ENCODE results near the gene PTGES.

PTGES gene

GRCh38 chr9:129720181-129720864, 32.5 kb downstream of the PTGES start:
- H3K4me1 ChIP-seq (ENCODE audit: control insufficient read depth in 1 of 2, insufficient read depth in 2 of 2, low read length in 2 of 2), result no peaks in the 10 kb centered on the region
- H3K27ac ChIP-seq (ENCODE audit: low read depth, low read length), result no peak overlapping the region
- H3K9ac ChIP-seq (ENCODE audit: low read depth in 1 of 2, low read length in 2 of 2), result no peak overlapping the region
- no peaks in the 10 kb centered on the region for H3K9me3 ChIP-seq (ENCODE audit: control insufficient read depth in 1 of 2, low read length in 2 of 2)
- no peaks in the 10 kb centered on the region for H3K27me3 ChIP-seq (ENCODE audit: control insufficient read depth in 1 of 2, insufficient read depth in 2 of 2, low read length in 2 of 2)
- no peak overlapping the region for H3K4me3 ChIP-seq (ENCODE audit: low read depth in 1 of 2, low read length in 2 of 2)
- H3K36me3 ChIP-seq (ENCODE audit: control insufficient read depth in 1 of 2, insufficient read depth in 2 of 2, low read length in 2 of 2), result no peaks in the 10 kb centered on the region

DNA sequence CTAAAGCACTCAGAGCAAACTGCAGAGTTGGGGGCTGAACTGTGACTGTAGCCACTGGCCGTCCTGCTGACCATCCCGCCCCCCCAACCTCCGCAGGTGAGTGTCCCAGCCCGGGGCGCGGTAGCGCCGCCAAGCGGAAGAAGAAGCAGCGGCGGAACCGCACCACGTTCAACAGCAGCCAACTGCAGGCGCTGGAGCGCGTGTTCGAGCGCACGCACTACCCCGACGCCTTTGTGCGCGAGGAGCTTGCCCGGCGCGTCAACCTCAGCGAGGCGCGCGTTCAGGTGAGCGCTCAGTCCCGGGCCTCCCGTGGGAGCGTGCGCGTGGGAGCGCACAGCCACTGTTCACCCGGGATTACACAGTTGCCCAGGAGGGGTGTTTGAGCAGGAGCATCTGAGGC, 33.7 kb downstream of the PTGES start:
- Histone ChIP-seq H3K36me3 (ENCODE audit: control insufficient read depth in 1 of 2, insufficient read depth in 2 of 2, low read length in 2 of 2) (no peaks in the 10 kb centered on the region), H3K27ac (ENCODE audit: low read depth, low read length) (no peak overlapping the region), H3K4me1 (ENCODE audit: control insufficient read depth in 1 of 2, insufficient read depth in 2 of 2, low read length in 2 of 2) (no peaks in the 10 kb centered on the region), H3K4me3 (ENCODE audit: low read depth in 1 of 2, low read length in 2 of 2) (no peak overlapping the region), H3K27me3 (ENCODE audit: control insufficient read depth in 1 of 2, insufficient read depth in 2 of 2, low read length in 2 of 2) (no peaks in the 10 kb centered on the region), H3K9me3 (ENCODE audit: control insufficient read depth in 1 of 2, low read length in 2 of 2) (no peaks in the 10 kb centered on the region), H3K9ac (ENCODE audit: low read depth in 1 of 2, low read length in 2 of 2) (no peak overlapping the region)

DNA sequence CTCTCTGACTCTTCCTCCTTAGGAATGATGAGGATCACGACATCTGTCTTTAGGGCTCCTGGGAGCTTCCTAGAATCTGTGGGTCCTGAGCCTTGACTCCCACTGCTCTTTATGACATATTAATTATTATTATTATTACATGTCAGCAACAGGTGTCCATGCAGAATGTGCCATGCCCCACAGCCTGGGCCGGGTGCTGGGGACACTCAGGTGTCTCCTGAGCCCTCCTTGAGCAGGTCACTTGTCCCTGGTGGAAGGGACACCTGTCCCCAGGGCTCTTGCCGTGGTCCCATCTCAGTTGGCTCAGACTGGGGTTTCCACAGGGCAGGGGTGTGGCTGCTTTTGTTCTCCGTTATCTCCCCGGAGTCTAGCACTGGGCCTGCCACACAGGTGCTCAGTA, 34.2 kb downstream of the PTGES start:
- no peaks in the 10 kb centered on the region for H3K9me3 ChIP-seq (ENCODE audit: control insufficient read depth in 1 of 2, low read length in 2 of 2)
- H3K36me3 ChIP-seq (ENCODE audit: control insufficient read depth in 1 of 2, insufficient read depth in 2 of 2, low read length in 2 of 2), result no peaks in the 10 kb centered on the region
- no peaks in the 10 kb centered on the region for H3K4me1 ChIP-seq (ENCODE audit: control insufficient read depth in 1 of 2, insufficient read depth in 2 of 2, low read length in 2 of 2)
- no peak overlapping the region for H3K9ac ChIP-seq (ENCODE audit: low read depth in 1 of 2, low read length in 2 of 2)
- no peak overlapping the region for H3K4me3 ChIP-seq (ENCODE audit: low read depth in 1 of 2, low read length in 2 of 2)
- no peak overlapping the region for H3K27ac ChIP-seq (ENCODE audit: low read depth, low read length)
- H3K27me3 ChIP-seq (ENCODE audit: control insufficient read depth in 1 of 2, insufficient read depth in 2 of 2, low read length in 2 of 2), result no peaks in the 10 kb centered on the region

- Histone ChIP-seq H3K4me1 (ENCODE audit: control insufficient read depth in 1 of 2, insufficient read depth in 2 of 2, low read length in 2 of 2) (no peaks in the 10 kb centered on the region), H3K27me3 (ENCODE audit: control insufficient read depth in 1 of 2, insufficient read depth in 2 of 2, low read length in 2 of 2) (peaks cover 0 to 4% of the 10 kb centered on the region in 2 donors), H3K4me3 (ENCODE audit: low read depth in 1 of 2, low read length in 2 of 2) (no peak overlapping the region), H3K36me3 (ENCODE audit: control insufficient read depth in 1 of 2, insufficient read depth in 2 of 2, low read length in 2 of 2) (no peaks in the 10 kb centered on the region), H3K9me3 (ENCODE audit: control insufficient read depth in 1 of 2, low read length in 2 of 2) (no peaks in the 10 kb centered on the region), H3K27ac (ENCODE audit: low read depth, low read length) (no peak overlapping the region), H3K9ac (ENCODE audit: low read depth in 1 of 2, low read length in 2 of 2) (no peak overlapping the region)
Observed at GRCh38 chr9:129717991-129718390, 34.9 kb downstream of the PTGES start.

GRCh38 chr9:129716091-129716490, 36.8 kb downstream of the PTGES start:
- peaks cover 0 to 4% of the 10 kb centered on the region in 2 donors for H3K4me1 ChIP-seq (ENCODE audit: control insufficient read depth in 1 of 2, insufficient read depth in 2 of 2, low read length in 2 of 2)
- no peaks in the 10 kb centered on the region for H3K9me3 ChIP-seq (ENCODE audit: control insufficient read depth in 1 of 2, low read length in 2 of 2)
- no peak overlapping the region for H3K27ac ChIP-seq (ENCODE audit: low read depth, low read length)
- no peak overlapping the region for H3K4me3 ChIP-seq (ENCODE audit: low read depth in 1 of 2, low read length in 2 of 2)
- H3K27me3 ChIP-seq (ENCODE audit: control insufficient read depth in 1 of 2, insufficient read depth in 2 of 2, low read length in 2 of 2), result peaks cover 0 to 6% of the 10 kb centered on the region in 2 donors
- no peaks in the 10 kb centered on the region for H3K36me3 ChIP-seq (ENCODE audit: control insufficient read depth in 1 of 2, insufficient read depth in 2 of 2, low read length in 2 of 2)
- no peak overlapping the region for H3K9ac ChIP-seq (ENCODE audit: low read depth in 1 of 2, low read length in 2 of 2)

- Histone ChIP-seq H3K4me3 (ENCODE audit: low read depth in 1 of 2, low read length in 2 of 2) (no peak overlapping the region), H3K9ac (ENCODE audit: low read depth in 1 of 2, low read length in 2 of 2) (no peak overlapping the region), H3K27ac (ENCODE audit: low read depth, low read length) (no peak overlapping the region), H3K27me3 (ENCODE audit: control insufficient read depth in 1 of 2, insufficient read depth in 2 of 2, low read length in 2 of 2) (peaks cover 0 to 6% of the 10 kb centered on the region in 2 donors), H3K9me3 (ENCODE audit: control insufficient read depth in 1 of 2, low read length in 2 of 2) (no peaks in the 10 kb centered on the region), H3K36me3 (ENCODE audit: control insufficient read depth in 1 of 2, insufficient read depth in 2 of 2, low read length in 2 of 2) (no peaks in the 10 kb centered on the region), H3K4me1 (ENCODE audit: control insufficient read depth in 1 of 2, insufficient read depth in 2 of 2, low read length in 2 of 2) (peaks cover 0 to 4% of the 10 kb centered on the region in 2 donors)
Observed at GRCh38 chr9:129714511-129715061, 38.3 kb downstream of the PTGES start.

- Histone ChIP-seq H3K27me3 (ENCODE audit: control insufficient read depth in 1 of 2, insufficient read depth in 2 of 2, low read length in 2 of 2) (peaks cover 0 to 6% of the 10 kb centered on the region in 2 donors), H3K4me1 (ENCODE audit: control insufficient read depth in 1 of 2, insufficient read depth in 2 of 2, low read length in 2 of 2) (peaks cover 0 to 4% of the 10 kb centered on the region in 2 donors), H3K27ac (ENCODE audit: low read depth, low read length) (no peak overlapping the region), H3K9me3 (ENCODE audit: control insufficient read depth in 1 of 2, low read length in 2 of 2) (no peaks in the 10 kb centered on the region), H3K4me3 (ENCODE audit: low read depth in 1 of 2, low read length in 2 of 2) (no peak overlapping the region), H3K36me3 (ENCODE audit: control insufficient read depth in 1 of 2, insufficient read depth in 2 of 2, low read length in 2 of 2) (no peaks in the 10 kb centered on the region), H3K9ac (ENCODE audit: low read depth in 1 of 2, low read length in 2 of 2) (no peak overlapping the region)
Observed at GRCh38 chr9:129713402-129713679, 39.5 kb downstream of the PTGES start.

- Histone ChIP-seq H3K27ac (ENCODE audit: low read depth, low read length) (no peak overlapping the region), H3K4me1 (ENCODE audit: control insufficient read depth in 1 of 2, insufficient read depth in 2 of 2, low read length in 2 of 2) (peaks cover 0 to 4% of the 10 kb centered on the region in 2 donors), H3K36me3 (ENCODE audit: control insufficient read depth in 1 of 2, insufficient read depth in 2 of 2, low read length in 2 of 2) (no peaks in the 10 kb centered on the region), H3K9ac (ENCODE audit: low read depth in 1 of 2, low read length in 2 of 2) (no peak overlapping the region), H3K9me3 (ENCODE audit: control insufficient read depth in 1 of 2, low read length in 2 of 2) (no peaks in the 10 kb centered on the region), H3K27me3 (ENCODE audit: control insufficient read depth in 1 of 2, insufficient read depth in 2 of 2, low read length in 2 of 2) (peaks cover 0 to 6% of the 10 kb centered on the region in 2 donors), H3K4me3 (ENCODE audit: low read depth in 1 of 2, low read length in 2 of 2) (no peak overlapping the region)
Observed at GRCh38 chr9:129712634-129713401, 40.0 kb downstream of the PTGES start.

DNA sequence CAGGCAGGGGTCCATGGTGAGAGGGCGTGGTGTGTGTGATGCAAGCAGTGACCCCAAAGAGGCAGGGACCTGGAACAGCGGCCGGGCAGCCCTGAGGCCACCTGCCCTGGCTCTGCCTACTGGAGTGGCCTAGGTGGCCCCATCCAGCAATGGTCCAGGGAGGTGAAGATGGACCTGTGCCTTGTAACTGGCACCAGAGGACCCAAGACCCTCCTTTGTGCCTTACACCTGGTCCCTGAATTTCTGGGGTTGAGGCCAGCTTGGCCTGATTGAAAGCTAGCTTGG, 42.7 kb downstream of the PTGES start:
- peaks cover 0 to 4% of the 10 kb centered on the region in 2 donors for H3K4me1 ChIP-seq (ENCODE audit: control insufficient read depth in 1 of 2, insufficient read depth in 2 of 2, low read length in 2 of 2)
- H3K9me3 ChIP-seq (ENCODE audit: control insufficient read depth in 1 of 2, low read length in 2 of 2), result no peaks in the 10 kb centered on the region
- H3K27me3 ChIP-seq (ENCODE audit: control insufficient read depth in 1 of 2, insufficient read depth in 2 of 2, low read length in 2 of 2), result peaks cover 0 to 6% of the 10 kb centered on the region in 2 donors
- no peak overlapping the region for H3K9ac ChIP-seq (ENCODE audit: low read depth in 1 of 2, low read length in 2 of 2)
- H3K36me3 ChIP-seq (ENCODE audit: control insufficient read depth in 1 of 2, insufficient read depth in 2 of 2, low read length in 2 of 2), result no peaks in the 10 kb centered on the region
- no peak overlapping the region for H3K4me3 ChIP-seq (ENCODE audit: low read depth in 1 of 2, low read length in 2 of 2)
- no peak overlapping the region for H3K27ac ChIP-seq (ENCODE audit: low read depth, low read length)

DNA sequence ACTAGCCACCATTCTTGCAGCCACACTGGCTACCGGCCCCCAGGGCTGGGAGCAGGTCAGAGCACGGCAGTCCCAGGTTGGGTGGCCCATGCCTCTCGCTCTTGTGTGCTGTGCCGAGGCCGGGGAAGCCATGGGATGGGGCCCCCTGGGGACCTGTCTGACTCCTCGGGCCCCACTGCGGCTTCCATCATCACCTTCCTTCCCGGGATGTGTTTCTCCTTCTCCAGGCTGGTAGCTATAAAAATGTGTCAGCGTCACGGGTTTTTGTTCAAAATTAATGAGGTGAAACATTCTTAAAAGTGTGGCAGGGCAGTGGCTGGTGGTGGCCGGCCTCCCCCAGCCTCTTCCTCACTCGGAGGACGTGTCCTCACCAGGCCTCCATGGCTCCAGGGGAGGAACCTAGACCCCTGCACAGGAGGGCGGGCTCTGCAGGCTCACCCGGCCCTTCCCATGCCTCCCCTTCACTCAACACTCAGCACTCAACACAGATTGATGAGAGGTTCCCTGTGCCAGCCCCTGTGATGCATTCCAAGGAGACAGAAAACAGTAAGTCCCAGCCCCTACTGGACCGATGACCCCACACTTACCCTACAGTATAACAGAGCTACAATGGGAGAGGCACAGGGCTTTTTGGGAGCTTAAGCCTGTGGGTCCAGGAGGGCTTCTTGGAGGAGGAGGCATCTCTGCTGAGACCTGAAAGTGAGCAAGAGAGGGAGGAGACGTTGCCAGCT, 43.2 kb downstream of the PTGES start:
- Histone ChIP-seq H3K4me1 (ENCODE audit: control insufficient read depth in 1 of 2, insufficient read depth in 2 of 2, low read length in 2 of 2) (peaks cover 0 to 4% of the 10 kb centered on the region in 2 donors), H3K27ac (ENCODE audit: low read depth, low read length) (no peak overlapping the region), H3K9ac (ENCODE audit: low read depth in 1 of 2, low read length in 2 of 2) (no peak overlapping the region), H3K27me3 (ENCODE audit: control insufficient read depth in 1 of 2, insufficient read depth in 2 of 2, low read length in 2 of 2) (peaks cover 0 to 6% of the 10 kb centered on the region in 2 donors), H3K9me3 (ENCODE audit: control insufficient read depth in 1 of 2, low read length in 2 of 2) (no peaks in the 10 kb centered on the region), H3K36me3 (ENCODE audit: control insufficient read depth in 1 of 2, insufficient read depth in 2 of 2, low read length in 2 of 2) (no peaks in the 10 kb centered on the region), H3K4me3 (ENCODE audit: low read depth in 1 of 2, low read length in 2 of 2) (no peak overlapping the region)
